Choroid plexus epithelial cell (primary cell): Measurements from ENCODE around the gene TCIRG1.
A peak's percentile ranks its signal among the peaks of the same experiment; 100 is the strongest.

ENCODE experiments used
- DNase-seq: peaks from one replicate; pipeline ENCODE4 v3.0.0-alpha.2; 2010; ENCODE audit warnings: low read depth
- H3K4me3 ChIP-seq: 2 replicates; pipeline ENCODE4 v1.5.1; 2011; ENCODE audit warnings: low read depth, mild to moderate bottlenecking, control low read depth, low read length, moderate library complexity
- TF ChIP-seq, protein P1 (sequence below): conservative IDR thresholded peaks from 2 replicates; pipeline ENCODE4 v1.5.1; 2011; ENCODE audit warnings: low read depth, mild to moderate bottlenecking, control low read depth, inconsistent platforms, low read length, moderate library complexity

The TCIRG1 gene

DNA sequence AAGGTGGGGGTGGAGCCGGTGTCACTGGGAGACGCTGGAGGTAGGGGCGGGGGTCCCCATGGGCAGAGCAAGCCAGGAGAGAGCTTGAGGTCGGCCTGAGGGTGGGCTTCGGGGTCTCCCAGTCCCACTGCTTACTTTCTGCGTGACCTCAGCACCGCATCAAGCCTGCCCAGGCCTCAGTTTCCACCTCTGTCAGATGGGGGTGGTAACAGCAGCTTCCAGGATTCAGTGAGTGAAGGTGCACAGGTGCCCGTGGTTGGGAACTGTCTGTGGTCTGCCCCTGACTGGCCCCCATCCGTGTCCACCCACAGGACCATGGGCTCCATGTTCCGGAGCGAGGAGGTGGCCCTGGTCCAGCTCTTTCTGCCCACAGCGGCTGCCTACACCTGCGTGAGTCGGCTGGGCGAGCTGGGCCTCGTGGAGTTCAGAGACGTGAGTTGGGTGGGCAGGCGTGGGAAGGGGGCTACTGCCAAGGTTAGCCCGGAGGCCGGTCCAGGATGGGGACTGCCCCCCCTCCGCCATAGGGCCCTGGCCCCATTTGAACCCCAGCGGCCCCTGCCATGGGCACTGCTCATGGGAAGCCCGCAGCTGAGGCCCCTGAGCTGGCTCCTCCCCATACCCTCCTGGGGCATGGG is 2.2 kb downstream of the TCIRG1 start:
- no peak for DNase-seq
- TF ChIP-seq, protein P1, sequence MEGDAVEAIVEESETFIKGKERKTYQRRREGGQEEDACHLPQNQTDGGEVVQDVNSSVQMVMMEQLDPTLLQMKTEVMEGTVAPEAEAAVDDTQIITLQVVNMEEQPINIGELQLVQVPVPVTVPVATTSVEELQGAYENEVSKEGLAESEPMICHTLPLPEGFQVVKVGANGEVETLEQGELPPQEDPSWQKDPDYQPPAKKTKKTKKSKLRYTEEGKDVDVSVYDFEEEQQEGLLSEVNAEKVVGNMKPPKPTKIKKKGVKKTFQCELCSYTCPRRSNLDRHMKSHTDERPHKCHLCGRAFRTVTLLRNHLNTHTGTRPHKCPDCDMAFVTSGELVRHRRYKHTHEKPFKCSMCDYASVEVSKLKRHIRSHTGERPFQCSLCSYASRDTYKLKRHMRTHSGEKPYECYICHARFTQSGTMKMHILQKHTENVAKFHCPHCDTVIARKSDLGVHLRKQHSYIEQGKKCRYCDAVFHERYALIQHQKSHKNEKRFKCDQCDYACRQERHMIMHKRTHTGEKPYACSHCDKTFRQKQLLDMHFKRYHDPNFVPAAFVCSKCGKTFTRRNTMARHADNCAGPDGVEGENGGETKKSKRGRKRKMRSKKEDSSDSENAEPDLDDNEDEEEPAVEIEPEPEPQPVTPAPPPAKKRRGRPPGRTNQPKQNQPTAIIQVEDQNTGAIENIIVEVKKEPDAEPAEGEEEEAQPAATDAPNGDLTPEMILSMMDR = no peak
- H3K4me3 ChIP-seq = peak overlapping the region; percentile 74

DNA sequence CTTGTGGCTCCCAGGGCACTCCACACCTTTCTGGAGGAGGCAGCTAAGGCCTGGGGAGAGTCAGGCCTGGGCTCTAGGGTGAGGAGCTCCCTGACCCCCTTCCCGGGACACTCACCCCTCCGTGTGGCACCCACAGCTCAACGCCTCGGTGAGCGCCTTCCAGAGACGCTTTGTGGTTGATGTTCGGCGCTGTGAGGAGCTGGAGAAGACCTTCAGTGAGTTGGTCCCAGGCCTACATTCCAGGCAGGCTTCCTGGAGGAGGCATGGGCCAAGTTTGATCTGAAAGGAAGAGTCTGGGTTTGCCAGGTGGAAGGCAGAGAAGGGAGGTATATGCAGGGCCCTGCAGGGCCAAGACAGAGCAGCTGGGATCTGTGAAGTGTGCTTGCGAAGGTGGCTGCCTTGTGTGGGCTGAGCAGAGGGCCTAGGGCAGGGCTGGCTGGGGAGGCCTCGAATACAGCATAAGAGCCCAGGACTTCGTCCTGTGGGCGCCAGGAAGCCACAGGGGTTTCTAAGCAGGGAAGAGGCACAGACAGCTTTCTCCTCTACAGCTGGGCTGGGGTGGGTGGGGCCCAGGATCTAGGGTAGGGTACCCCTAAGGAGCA is 2.9 kb downstream of the TCIRG1 start:
- TF ChIP-seq, protein P1 = no peak
- no peak for DNase-seq
- no peak overlapping the region for H3K4me3 ChIP-seq

- TF ChIP-seq, protein P1 = no peak
- no peak overlapping the region for H3K4me3 ChIP-seq
- DNase-seq = no peak
Measured at GRCh38 chr11:68042219-68043028, 3.6 kb downstream of the TCIRG1 start.

DNA sequence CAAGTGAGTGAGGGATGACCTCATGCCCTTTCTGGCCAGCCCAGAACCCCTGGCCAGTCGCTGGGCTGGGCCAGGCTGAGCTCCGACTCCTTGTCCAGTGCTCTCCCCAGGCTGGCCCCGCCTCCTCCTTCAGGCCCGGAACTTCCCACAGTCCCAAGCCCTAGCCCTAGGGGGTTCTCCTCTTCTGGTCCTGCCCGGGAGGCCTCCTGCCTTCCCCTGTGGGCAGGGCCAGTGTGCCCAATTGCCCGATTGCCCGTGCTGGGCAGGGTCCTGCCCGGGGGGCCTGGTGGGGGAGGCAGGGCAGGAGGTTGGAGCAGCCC is 4.2 kb downstream of the TCIRG1 start:
- TF ChIP-seq, protein P1 = no peak
- no peak for DNase-seq
- no peak overlapping the region for H3K4me3 ChIP-seq

DNA sequence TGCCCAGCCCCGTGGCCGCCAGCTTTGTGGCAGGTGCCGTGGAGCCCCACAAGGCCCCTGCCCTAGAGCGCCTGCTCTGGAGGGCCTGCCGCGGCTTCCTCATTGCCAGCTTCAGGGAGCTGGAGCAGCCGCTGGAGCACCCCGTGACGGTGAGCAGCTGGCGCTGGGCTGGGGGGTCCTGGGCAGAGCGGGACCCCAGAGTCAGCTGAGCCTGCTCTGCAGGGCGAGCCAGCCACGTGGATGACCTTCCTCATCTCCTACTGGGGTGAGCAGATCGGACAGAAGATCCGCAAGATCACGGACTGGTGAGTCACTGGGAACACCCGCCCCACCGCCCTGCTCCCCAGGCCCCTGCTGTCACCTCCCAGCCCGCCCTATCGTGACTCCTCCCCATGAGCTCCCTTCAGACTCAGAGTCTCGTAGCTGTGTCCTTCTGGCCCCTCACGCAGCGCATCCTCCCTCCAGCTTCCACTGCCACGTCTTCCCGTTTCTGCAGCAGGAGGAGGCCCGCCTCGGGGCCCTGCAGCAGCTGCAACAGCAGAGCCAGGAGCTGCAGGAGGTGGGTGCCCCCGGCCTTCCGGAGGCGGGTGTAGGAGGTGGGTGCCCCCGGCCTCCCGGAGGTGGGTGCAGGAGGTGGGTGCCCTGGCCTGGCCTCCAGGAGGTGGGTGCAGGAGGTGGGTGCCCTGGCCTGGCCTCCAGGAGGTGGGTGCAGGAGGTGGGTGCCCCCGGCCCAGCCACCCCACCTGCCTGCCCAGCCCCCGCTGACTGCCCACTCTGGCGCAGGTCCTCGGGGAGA is 4.7 kb downstream of the TCIRG1 start:
- TF ChIP-seq, protein P1 = no peak
- peak overlapping the region; percentile 3 for H3K4me3 ChIP-seq

GRCh38 chr11:68044145-68044813 is 5.5 kb downstream of the TCIRG1 start:
- DNase-seq = no peak
- H3K4me3 ChIP-seq = peak overlapping the region; percentile 3
- TF ChIP-seq, protein P1 = peak; percentile 24

More for the DNA sequence above, 4.7 kb downstream of the TCIRG1 start:
- peak; percentile 93 for DNase-seq
